ENCODE data around the gene EHBP1.

DNA sequence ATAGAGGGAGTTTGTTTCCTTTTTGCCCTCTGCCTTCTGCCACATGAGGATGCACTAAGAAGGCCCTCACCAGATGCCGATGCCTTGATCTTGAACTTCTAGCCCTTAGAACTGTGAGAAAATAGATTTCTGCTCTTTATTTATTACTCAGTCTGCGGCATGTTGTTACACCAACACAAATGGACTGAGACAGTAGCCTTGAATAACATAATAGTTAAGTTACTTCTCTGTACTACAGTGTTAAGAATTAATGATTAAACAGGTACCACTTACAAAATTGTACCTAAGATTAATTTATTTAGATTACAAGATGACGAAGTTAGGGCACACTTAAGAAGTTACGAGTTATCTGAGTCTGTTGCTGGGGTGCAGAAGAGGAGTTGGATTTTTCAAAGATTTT, 42.4 kb downstream of the EHBP1 start:
- TF ChIP-seq, protein P1, sequence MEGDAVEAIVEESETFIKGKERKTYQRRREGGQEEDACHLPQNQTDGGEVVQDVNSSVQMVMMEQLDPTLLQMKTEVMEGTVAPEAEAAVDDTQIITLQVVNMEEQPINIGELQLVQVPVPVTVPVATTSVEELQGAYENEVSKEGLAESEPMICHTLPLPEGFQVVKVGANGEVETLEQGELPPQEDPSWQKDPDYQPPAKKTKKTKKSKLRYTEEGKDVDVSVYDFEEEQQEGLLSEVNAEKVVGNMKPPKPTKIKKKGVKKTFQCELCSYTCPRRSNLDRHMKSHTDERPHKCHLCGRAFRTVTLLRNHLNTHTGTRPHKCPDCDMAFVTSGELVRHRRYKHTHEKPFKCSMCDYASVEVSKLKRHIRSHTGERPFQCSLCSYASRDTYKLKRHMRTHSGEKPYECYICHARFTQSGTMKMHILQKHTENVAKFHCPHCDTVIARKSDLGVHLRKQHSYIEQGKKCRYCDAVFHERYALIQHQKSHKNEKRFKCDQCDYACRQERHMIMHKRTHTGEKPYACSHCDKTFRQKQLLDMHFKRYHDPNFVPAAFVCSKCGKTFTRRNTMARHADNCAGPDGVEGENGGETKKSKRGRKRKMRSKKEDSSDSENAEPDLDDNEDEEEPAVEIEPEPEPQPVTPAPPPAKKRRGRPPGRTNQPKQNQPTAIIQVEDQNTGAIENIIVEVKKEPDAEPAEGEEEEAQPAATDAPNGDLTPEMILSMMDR (IDR thresholded peaks at IDR 0.05; ENCODE audit: low read length), result no peak
- no peak for TF ChIP-seq EZH2 (IDR thresholded peaks at IDR 0.05; ENCODE audit: borderline replicate concordance, low read length)
